GM21367 (cell line): Measurements from ENCODE around the gene AHCY.
A peak's percentile ranks its signal among the peaks of the same experiment; 100 is the strongest.
"Not testable (repeated sequence)": the region's sequence is repeated elsewhere in the genome, so short reads cannot be mapped to it uniquely, and the experiment has no call there.

Source experiments
- ATAC-seq: cut with Tn5 transposase; IDR thresholded peaks from one replicate; pipeline ENCODE4 v1.9.1; 2021; ENCODE audit not compliant: unreplicated experiment

AHCY gene

DNA sequence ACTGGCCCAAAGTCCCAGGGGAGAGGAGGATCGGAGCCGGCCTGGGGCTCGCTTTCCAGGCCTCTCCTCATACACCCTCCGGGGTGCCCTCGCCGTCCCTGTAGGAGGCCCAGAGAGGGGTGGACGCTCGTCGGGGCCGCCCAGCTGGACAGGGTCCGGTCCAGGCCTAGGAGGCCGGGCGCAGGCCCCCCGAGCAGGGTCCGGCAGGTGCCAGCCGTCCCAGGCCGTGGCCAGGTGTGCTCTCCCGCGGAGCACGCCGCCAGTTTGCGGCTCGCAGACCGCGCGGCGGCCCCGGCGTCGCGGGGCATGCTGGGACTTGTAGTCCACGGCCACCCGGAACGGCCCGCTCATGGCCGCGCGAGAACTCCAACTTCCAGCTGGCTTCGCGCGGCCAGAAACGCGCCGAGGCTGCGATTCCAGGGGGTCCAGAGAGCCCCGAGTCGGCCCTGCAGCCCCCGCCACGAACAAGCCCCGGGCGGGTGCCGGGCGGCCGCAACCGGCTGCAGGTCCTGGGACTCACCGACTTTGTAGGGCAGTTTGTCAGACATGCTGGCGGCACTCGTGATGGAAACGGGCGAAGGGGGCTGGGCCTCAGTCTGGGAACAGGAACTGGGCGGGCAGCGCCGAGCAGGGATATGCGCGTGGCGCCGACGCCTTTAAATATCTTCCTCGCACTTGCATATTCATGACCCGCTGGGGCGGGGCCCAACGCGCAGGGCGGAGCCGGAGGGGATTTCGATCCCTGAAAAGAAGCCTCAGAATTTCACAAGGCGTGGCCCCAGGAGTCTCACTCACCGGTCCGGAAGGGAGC lies at the start of gene AHCY:
Gene AHCY, minus strand, starts transcription at position 633 of the 811 bp plus-strand sequence. Its CDS starts 85 bp downstream, at position 548.
- peak; percentile 84 for ATAC-seq

DNA sequence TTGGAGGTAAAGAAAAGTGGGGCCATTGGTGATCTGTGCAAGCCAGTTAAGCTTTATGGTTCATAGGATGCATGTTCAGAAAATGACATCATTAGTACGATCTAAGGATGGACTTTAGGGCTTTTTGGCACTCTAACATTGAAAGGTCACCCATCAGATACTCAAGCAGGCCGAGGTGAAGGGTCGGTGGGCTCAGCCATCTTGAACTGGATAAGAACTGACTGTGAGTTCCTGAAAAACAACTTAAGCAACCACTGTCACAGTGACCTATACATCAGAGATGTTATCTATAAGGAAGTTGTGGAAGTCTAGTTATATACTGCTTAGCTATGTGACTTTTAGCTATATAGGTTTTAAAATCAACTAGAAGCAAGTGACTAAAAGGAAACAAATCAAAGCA lies 46.9 kb upstream of the AHCY start:
- ATAC-seq = no peak

- ATAC-seq = no peak
These were observed 44.4 kb upstream of the AHCY start for GRCh38 chr20:34347571-34347970.

DNA sequence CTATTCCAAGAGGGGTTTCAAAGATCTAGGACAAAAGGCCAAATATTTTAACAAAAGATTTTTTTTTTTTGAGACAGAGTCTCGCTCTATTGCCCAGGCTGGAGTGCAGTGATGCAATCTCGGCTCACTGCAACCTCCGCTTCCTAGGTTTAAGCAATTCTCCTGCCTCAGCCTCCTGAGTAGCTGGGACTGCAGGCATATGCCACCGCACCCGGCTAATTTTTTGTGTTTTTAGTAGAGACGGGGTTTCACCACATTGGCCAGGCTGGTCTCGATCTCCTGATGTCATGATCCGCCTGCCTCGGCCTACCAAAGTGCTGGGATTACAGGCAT lies 43.3 kb upstream of the AHCY start:
- not testable (repeated sequence) for ATAC-seq

DNA sequence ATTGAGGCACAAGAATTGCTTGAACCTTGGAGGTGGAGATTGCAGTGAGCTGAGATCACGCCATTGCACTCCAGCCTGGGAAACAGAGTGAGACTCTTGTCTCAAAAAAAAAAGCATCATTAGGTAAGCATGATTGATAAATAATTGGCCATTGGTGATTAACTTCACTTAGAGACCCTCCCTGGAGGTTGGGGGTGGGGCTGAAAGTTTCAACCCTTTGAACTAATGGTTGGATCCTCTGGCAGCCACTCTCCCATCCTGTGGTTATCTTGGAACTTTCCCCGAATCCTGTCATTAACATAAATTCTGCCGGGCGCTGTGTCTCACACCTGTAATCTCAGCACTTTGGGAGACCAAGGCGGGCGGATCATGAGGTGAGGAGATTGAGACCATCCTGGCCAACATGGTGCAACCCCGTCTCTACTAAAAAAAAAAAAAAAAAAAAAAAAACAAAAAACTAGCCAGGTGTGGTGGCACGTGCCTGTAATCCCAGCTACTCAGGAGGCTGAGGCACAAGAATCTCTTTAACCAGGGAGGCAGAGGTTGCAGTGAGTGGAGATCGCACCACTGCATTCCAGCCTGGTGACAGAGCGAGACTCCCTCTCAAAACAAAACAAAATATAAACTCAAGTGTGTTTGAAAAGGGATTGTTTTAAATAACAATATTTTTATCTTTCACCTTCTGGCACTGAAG lies 42.8 kb upstream of the AHCY start:
- ATAC-seq = not testable (repeated sequence)

GRCh38 chr20:34345402-34345736 lies 42.2 kb upstream of the AHCY start:
- no peak for ATAC-seq

GRCh38 chr20:34344238-34344637 lies 41.1 kb upstream of the AHCY start:
- no peak for ATAC-seq

DNA sequence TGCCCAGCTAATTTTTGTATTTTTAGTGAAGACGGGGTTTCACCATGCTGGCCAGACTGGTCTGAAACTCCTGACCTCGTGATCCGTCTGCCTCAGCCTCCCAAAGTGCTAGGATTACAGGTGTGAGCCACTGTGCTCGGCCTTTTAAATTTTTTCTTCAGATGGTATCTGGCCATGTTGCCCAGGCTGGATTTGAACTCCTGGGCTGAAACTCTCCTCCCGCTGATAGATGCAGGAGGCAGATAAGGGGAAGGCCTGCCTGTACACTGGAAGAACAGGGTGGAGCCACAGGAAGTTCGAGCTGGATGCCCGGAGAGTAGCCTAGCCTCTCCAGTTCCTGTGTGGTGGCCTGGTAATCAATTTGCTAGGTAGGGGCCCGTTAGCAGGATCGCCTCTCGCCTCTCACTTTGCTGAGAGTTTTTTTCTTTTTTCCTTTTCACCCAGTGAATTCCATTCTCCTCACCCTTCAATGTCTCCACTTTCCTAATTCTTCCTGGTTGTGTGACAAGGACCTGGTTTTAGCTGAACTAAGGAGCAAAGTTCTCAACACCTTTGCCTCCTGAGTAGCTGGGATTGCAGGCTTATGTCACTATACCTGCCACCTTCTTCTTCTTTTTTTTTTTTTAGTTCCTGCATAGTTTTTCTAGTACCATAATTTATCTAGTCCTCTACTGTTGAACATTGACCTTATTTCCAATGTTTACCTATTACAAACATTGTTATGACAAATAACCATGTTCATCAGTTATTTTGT lies 40.5 kb upstream of the AHCY start:
- ATAC-seq = no peak

DNA sequence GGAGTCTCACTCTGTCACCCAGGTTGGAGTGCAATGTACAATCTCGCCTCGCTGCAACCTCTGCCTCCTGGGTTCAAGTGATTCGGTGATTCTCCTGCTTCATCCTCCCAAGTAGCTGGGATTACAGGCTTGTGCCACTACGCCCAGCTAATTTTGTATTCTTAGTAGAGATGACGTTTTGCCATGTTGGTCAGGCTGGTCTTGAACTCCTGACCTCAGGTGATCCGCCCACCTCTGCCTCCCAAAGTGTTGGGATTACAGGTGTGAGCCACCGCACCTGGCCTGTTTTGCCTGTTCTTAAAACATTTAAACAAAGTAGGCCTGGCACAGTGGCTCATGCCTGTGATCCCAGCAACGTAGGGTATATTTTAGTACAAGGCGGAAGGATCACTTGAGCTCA lies 38.0 kb upstream of the AHCY start:
- ATAC-seq = not testable (repeated sequence)

- not testable (repeated sequence) for ATAC-seq
These were observed 37.6 kb upstream of the AHCY start for GRCh38 chr20:34340726-34341125.

- no peak for ATAC-seq
These were observed 35.0 kb upstream of the AHCY start for GRCh38 chr20:34337982-34338726.

DNA sequence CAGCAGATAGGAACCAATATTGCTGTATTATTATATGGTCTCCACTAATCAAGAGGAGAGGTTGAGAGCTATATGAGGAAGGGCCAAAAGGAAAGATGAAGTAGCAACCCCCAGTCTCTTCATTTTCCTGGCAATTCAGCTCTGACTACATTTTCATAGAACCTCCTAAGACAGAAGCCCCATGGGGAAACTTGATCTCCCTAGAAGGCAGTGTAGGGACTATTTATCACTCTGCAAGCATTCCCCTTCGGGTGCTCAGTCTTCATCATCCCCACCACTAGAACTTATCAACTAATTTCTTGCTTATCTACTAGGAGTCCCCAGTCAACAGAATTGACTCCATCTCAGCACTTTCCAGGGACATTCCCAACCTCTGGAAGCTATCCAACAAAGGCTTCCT lies 34.4 kb upstream of the AHCY start:
- no peak for ATAC-seq

DNA sequence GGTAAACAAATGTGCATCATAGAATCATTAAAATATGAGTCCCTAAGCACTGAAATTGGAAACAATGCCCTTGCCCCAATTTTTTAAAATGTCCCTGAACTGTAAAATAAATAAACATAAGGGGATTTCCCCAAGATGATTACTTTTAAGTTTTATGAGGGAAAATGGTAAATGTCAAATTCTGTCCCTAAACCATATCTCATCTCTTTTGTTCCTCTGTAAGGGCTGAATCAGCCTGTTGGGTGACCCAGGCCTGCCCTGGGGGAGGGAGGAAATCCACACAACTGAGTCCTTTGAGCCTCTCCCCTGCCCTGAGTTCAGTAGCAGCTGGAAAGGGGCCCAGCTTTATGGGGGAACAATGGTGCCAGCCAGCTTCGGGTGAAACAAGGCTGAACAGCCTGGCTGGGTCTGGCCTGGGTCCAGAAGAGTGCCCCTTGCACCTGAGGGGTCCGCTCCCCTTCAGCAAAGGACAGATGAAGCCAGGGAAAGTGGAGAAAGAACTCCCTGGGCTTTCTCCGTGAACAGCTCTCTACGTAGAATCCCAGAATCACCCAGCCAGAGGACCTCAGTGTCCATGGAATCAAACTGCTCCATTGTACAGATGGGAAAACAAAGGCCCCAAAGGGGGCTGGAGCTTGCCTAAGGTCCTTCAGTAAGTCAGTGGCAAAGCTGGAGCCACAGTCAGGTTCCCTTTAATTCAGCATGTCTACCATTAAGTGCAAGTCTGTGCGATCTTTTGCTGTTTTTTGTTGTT lies 31.7 kb upstream of the AHCY start:
- ATAC-seq = no peak

GRCh38 chr20:34333786-34334185 lies 30.6 kb upstream of the AHCY start:
- no peak for ATAC-seq

DNA sequence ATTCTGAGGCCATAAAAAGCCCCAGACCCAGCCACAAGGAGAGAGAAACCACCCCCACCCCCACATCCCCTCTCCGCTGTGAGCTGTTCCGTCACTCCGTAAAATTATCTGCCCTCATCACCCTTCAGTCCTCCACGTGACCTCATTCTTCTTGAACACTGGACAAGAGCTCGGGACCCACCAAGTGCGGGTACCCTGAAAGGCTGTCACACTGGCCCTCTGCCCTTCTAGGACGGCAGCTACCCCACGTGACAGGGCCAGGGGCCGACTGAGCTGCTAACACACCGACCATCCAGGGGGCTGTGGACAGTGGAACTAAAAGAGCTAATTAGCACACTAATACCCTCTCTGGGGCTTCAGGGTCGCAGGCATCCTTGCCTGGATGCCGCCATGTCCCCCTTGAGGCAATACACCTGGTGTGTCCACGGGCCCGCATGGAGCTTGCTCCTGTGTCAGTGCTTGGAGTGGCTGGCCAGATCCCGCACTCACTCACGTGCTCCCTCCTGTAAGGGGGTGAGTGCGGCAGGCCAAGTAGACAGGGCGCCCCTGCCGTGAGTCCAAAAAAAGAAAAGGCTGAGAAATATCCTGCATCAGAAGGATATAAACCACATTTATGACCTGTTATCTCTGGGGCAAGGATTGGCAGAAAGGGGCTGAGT lies 29.2 kb upstream of the AHCY start:
- ATAC-seq = no peak

DNA sequence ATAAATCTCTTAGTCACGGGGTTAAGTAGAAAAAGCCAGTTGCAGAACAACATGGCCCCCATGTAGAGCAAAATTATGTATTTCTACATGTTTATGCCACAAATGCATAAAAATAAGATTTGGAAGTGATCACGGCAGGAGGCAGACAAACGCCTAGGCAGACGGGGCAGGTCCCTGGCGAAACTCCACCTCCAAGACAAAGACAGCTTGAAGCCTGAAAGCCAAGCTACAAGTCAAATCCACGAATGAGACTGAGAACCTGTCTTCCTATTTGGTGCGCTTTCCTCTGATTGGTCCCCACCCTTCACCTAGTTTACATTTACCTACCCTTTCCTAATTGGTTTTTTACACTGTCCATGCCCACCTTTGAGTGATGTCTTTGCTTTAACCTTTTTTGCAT lies 28.7 kb upstream of the AHCY start:
- ATAC-seq = no peak

GRCh38 chr20:34330861-34331544 lies 27.8 kb upstream of the AHCY start:
- not testable (repeated sequence) for ATAC-seq

- ATAC-seq = no peak
These were observed 25.9 kb upstream of the AHCY start for GRCh38 chr20:34328928-34329677.

DNA sequence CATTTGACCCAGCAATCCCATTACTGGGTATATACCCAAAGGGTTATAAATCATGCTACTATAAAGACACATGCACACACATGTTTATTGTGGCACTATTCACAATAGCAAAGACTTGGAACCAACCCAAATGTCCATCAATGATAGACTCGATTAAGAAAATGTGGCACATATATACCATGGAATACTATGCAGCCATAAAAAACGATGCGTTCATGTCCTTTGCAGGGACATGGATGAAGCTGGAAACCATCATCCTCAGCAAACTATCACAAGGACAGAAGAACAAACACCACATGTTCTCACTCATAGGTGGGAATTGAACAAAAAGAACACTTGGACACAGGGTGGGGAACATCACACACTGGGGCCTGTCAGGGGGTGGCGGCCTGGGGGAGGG lies 25.1 kb upstream of the AHCY start:
- ATAC-seq = not testable (repeated sequence)
